Fibroblast of lung (primary cell): Measurements from ENCODE around the gene PDE6A. TPM values are rescaled to one million over a fixed set of nuclear protein-coding genes. Genes with fewer than 3 reads are reported as not detected.

ENCODE experiments used
- DNase-seq, 2 donors: peaks; one replicate each; pipeline versions ENCODE4 v3.0.0 to v3.0.0-alpha.2; 2010; ENCODE audit warnings: low read depth in 2 of 2
- H2AFZ ChIP-seq: 2 replicates; pipeline ENCODE4 v1.5.1; 2012; ENCODE audit warnings: low read length, control low read depth, inconsistent platforms
- H3K27ac ChIP-seq: 2 replicates; pipeline ENCODE4 v1.5.1; 2011; ENCODE audit warnings: low read length, control low read depth; ENCODE audit not compliant: insufficient read depth
- H3K27me3 ChIP-seq: 2 replicates; pipeline ENCODE4 v1.5.1; 2011; ENCODE audit warnings: mild to moderate bottlenecking, low read length; ENCODE audit not compliant: control insufficient read depth, insufficient read depth
- H3K36me3 ChIP-seq: 2 replicates; pipeline ENCODE4 v1.5.1; 2011; ENCODE audit warnings: low read length; ENCODE audit not compliant: control insufficient read depth, insufficient read depth
- H3K4me1 ChIP-seq: 2 replicates; pipeline ENCODE4 v1.5.1; 2011; ENCODE audit warnings: low read length; ENCODE audit not compliant: control insufficient read depth, insufficient read depth; ENCODE audit errors: extremely low read depth
- H3K4me2 ChIP-seq: 2 replicates; pipeline ENCODE4 v1.5.1; 2011; ENCODE audit warnings: low read length, control low read depth; ENCODE audit not compliant: insufficient read depth; ENCODE audit errors: extremely low read depth
- H3K4me3 ChIP-seq, 4 experiments: fragments of 200-600 bp in 1 of 4; sonication (generic) in 1 of 4; replicated peaks in 1 of 4; 2 replicates each; pipeline ENCODE4 v1.5.1; 2011 to 2016; ENCODE audit warnings: low read length in 4 of 4, low read depth in 3 of 4, mild to moderate bottlenecking in 3 of 4, control low read depth in 2 of 4, inconsistent platforms in 1 of 4, mixed read lengths in 1 of 4; ENCODE audit not compliant: insufficient read depth in 1 of 4; ENCODE audit errors: control extremely low read depth in 1 of 4
- H3K79me2 ChIP-seq: 2 replicates; pipeline ENCODE4 v1.5.1; 2012; ENCODE audit warnings: mild to moderate bottlenecking, low read length, inconsistent platforms; ENCODE audit not compliant: control insufficient read depth, insufficient read depth
- H3K9ac ChIP-seq: 2 replicates; pipeline ENCODE4 v1.5.1; 2011; ENCODE audit warnings: mild to moderate bottlenecking, low read length, control low read depth; ENCODE audit not compliant: insufficient read depth
- H3K9me3 ChIP-seq: 2 replicates; pipeline ENCODE4 v1.5.1; 2012; ENCODE audit warnings: low read depth, low read length; ENCODE audit not compliant: control insufficient read depth, insufficient read depth
- H4K20me1 ChIP-seq: 2 replicates; pipeline ENCODE4 v1.5.1; 2011; ENCODE audit warnings: low read length; ENCODE audit not compliant: control insufficient read depth, insufficient read depth; ENCODE audit errors: extremely low read depth
- EZH2 ChIP-seq: IDR thresholded peaks from 2 replicates; pipeline ENCODE4 v1.5.1; 2012; ENCODE audit warnings: low read length, control low read depth, mild to moderate bottlenecking; ENCODE audit errors: missing control alignments
- polyA plus RNA-seq, 2 donors: library from polyadenylated mRNA; depleted of rRNA in 1 of 2; stranded (reverse) in 1 of 2; unstranded in 1 of 2; fragments of >200 nt; gene quantifications; 2 replicates each; pipeline ENCODE4 v1.2.1, GENCODE V29; 2011 to 2012; ENCODE audit warnings: missing spikeins in 1 of 2
- total RNA-seq: library from RNA; depleted of rRNA; stranded (reverse); fragments of >200 nt; gene quantifications from 2 replicates; pipeline ENCODE4 v1.2.1, GENCODE V29; 2014
- TF ChIP-seq, protein P1 (sequence below), 2 donors: IDR thresholded peaks in 1 of 2; conservative IDR thresholded peaks in 1 of 2; 1 replicate in 1 of 2; 2 replicates in 1 of 2; pipeline ENCODE4 v1.5.1; 2011 to 2012; ENCODE audit warnings: low read length in 2 of 2, control low read depth in 1 of 2, inconsistent platforms in 1 of 2, low read depth in 1 of 2, mild to moderate bottlenecking in 1 of 2

The PDE6A gene
- total and polyA plus RNA-seq, 2 donors (not counting 1 experiment from before 2014, with no cell fraction given): under 0.01 TPM; not detected in 1

DNA sequence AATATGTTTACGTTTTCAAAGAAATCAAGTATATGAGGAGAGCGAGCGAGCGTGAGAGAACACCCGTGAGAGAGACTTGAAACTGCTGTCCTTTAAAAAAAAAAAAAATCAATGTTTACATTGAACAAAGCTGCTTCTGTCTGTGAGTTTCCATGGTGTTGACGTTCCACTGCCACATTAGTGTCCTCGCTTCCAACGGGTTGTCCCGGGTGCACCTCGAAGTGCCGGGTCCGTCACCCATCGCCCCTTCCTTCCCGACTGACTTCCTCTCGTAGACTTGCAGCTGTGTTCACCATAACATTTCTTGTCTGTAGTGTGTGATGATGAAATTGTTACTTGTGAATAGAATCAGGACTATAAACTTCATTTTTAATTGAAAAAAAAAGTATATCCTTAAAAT is 97.0 kb downstream of the PDE6A start:
- no peaks in the 10 kb centered on the region for H4K20me1 ChIP-seq
- no peak overlapping the region for H2AFZ ChIP-seq
- H3K9me3 ChIP-seq: no peaks in the 10 kb centered on the region
- no peaks in the 10 kb centered on the region for H3K79me2 ChIP-seq
- H3K36me3 ChIP-seq: no peaks in the 10 kb centered on the region
- no peaks in the 10 kb centered on the region for H3K4me1 ChIP-seq
- no peak overlapping the region for H3K4me3 ChIP-seq
- no peaks in the 10 kb centered on the region for H3K27me3 ChIP-seq
- no peak for TF ChIP-seq EZH2
- TF ChIP-seq, protein P1, sequence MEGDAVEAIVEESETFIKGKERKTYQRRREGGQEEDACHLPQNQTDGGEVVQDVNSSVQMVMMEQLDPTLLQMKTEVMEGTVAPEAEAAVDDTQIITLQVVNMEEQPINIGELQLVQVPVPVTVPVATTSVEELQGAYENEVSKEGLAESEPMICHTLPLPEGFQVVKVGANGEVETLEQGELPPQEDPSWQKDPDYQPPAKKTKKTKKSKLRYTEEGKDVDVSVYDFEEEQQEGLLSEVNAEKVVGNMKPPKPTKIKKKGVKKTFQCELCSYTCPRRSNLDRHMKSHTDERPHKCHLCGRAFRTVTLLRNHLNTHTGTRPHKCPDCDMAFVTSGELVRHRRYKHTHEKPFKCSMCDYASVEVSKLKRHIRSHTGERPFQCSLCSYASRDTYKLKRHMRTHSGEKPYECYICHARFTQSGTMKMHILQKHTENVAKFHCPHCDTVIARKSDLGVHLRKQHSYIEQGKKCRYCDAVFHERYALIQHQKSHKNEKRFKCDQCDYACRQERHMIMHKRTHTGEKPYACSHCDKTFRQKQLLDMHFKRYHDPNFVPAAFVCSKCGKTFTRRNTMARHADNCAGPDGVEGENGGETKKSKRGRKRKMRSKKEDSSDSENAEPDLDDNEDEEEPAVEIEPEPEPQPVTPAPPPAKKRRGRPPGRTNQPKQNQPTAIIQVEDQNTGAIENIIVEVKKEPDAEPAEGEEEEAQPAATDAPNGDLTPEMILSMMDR (conservative IDR thresholded peaks at IDR 0.05 in 1 of 2, IDR thresholded peaks at IDR 0.05 in 1 of 2; ENCODE audit: low read depth in 1 of 2, low read length in 2 of 2): no peak
- H3K27ac ChIP-seq: no peak overlapping the region
- H3K4me2 ChIP-seq: no peak overlapping the region
- no peak overlapping the region for H3K9ac ChIP-seq
- no peak for DNase-seq

DNA sequence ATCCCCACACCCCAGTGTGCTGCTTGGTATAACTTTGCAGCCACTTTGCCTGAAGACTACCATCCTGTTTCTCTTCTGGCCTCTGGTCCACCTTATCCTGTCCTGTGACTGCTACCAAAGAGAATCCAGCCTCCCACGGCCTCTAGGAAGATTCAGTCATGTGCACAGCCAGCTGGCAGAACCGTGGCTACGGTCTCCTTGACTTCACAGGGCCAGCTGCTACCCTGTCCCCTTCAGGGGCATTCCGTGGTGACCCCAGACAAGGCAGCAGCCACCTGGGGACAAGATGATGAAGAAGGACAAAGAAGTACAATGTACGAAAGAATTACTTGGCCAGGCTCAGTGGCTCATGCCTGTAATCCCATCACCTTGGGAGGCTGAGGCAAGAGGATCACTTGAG is 98.6 kb downstream of the PDE6A start:
- Histone ChIP-seq H3K4me3 (no peak overlapping the region), H3K36me3 (no peaks in the 10 kb centered on the region), H3K4me1 (no peaks in the 10 kb centered on the region), H4K20me1 (no peaks in the 10 kb centered on the region), H3K4me2 (no peak overlapping the region), H3K27me3 (no peaks in the 10 kb centered on the region), H3K9ac (no peak overlapping the region), H3K9me3 (no peaks in the 10 kb centered on the region), H2AFZ (no peak overlapping the region), H3K27ac (no peak overlapping the region), H3K79me2 (no peaks in the 10 kb centered on the region)
- no peak for TF ChIP-seq EZH2
- TF ChIP-seq, protein P1 (conservative IDR thresholded peaks at IDR 0.05 in 1 of 2, IDR thresholded peaks at IDR 0.05 in 1 of 2; ENCODE audit: low read depth in 1 of 2, low read length in 2 of 2): no peak
- DNase-seq: no peak

DNA sequence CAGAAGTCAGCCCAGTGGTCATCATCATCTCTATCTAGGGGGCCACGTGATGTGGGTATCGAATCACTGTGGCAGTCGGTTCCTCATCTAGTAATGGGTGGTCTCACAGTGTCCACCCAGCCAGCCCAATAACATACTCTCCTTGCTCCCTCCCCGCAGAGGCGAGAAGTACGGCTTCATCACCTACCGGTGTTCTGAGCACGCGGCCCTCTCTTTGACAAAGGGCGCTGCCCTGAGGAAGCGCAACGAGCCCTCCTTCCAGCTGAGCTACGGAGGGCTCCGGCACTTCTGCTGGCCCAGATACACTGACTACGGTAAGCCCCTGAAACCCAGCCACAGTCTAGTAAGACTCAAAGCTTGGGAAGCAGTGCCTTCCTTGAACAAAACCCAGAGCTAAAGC is 99.0 kb downstream of the PDE6A start:
- Histone ChIP-seq H3K4me3 (no peak overlapping the region), H3K4me2 (no peak overlapping the region), H3K27ac (no peak overlapping the region), H3K9ac (no peak overlapping the region), H3K9me3 (no peaks in the 10 kb centered on the region), H3K36me3 (no peaks in the 10 kb centered on the region), H3K79me2 (no peaks in the 10 kb centered on the region), H4K20me1 (no peaks in the 10 kb centered on the region), H3K27me3 (no peaks in the 10 kb centered on the region), H2AFZ (no peak overlapping the region), H3K4me1 (no peaks in the 10 kb centered on the region)
- TF ChIP-seq, protein P1 (conservative IDR thresholded peaks at IDR 0.05 in 1 of 2, IDR thresholded peaks at IDR 0.05 in 1 of 2; ENCODE audit: low read depth in 1 of 2, low read length in 2 of 2): no peak
- TF ChIP-seq EZH2: no peak
- no peak for DNase-seq
